ENCODE data around the gene NBPF3.

DNA sequence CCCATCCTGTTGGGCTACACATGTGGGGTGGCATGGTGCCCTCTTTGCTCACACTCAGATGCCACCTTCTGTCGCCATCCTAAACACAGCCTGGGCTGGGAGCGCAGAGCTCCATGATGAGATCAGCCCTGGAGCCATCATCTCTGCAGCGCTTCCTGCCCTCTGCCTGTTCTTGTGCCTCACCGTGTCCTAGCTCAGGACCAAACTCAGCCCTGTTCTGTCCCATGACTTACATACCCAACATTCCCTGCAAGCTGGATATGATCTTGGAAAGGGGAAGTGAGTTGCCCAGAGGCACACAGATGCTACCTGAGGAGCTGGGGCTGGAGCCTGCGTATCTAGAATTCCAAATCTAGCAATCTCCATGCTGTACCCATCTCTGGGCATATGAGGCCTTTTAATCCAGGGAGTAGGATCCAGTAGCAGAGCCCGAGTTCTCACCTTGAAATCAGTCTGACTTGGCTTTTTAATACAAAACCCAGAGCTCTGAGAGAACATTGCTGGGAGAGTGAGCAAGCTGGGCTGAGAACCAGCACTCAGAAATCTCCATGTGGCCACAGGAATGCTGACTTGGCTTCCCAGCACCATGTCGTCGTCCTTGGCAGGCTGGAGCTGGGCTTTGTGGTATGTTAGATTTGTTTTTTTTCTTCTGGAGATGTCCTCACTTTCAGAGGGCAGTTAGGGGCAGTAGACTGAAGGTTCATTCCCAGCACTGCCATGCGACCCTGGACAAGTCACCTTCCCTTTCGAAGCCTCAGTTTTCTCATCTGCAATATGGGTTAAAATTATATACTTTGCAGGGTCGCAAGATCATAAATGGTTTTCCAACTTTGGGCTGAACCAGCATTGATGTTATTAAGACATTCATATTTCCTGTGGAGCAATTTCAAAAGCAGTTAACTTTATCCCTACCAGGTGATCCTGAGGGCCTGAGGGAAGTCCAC lies 71.9 kb downstream of the NBPF3 start:
- TF ChIP-seq, protein P1, sequence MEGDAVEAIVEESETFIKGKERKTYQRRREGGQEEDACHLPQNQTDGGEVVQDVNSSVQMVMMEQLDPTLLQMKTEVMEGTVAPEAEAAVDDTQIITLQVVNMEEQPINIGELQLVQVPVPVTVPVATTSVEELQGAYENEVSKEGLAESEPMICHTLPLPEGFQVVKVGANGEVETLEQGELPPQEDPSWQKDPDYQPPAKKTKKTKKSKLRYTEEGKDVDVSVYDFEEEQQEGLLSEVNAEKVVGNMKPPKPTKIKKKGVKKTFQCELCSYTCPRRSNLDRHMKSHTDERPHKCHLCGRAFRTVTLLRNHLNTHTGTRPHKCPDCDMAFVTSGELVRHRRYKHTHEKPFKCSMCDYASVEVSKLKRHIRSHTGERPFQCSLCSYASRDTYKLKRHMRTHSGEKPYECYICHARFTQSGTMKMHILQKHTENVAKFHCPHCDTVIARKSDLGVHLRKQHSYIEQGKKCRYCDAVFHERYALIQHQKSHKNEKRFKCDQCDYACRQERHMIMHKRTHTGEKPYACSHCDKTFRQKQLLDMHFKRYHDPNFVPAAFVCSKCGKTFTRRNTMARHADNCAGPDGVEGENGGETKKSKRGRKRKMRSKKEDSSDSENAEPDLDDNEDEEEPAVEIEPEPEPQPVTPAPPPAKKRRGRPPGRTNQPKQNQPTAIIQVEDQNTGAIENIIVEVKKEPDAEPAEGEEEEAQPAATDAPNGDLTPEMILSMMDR (IDR thresholded peaks at IDR 0.05): no peak
- no peak for TF ChIP-seq POLR2A (IDR thresholded peaks at IDR 0.05)

All from lower leg skin (tissue), 3 donors.